ENCODE results near the gene RNF169.

- TF ChIP-seq POLR2A (IDR thresholded peaks at IDR 0.05; ENCODE audit: low read depth, low read length) (no peak), POLR2AphosphoS5 (IDR thresholded peaks at IDR 0.05; ENCODE audit: low read depth, low read length) (no peak), TAF1 (IDR thresholded peaks at IDR 0.05; ENCODE audit: borderline replicate concordance, low read depth, low read length) (no peak)
Measured at GRCh38 chr11:74777877-74778276, 29.2 kb downstream of the RNF169 start.
